Islet precursor cell (in vitro differentiated cells): ENCODE data around the gene CCDC192.

Source experiments
- DNase-seq: peaks from one replicate; pipeline ENCODE4 v3.0.0-alpha.2; 2018

CCDC192 gene

DNA sequence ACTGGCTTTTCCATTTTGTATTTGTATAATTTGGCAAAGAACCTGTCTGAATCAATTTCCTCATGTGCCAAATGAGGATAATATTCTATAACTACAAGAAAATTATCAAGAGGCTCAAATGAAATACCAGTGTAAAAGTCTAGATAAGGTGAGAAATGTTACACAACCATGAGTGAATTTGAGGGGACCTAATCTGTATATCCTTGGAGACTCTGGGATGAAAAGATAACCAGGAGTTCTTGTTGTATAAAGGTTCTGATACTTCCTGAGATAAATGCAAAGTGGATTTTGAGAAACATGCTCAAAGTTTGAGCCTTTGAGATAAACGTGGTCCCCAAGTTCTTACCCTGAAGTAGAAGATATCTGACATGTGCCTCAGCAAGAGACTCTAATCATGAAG is 260.0 kb downstream of the CCDC192 start:
- DNase-seq = no peak

DNA sequence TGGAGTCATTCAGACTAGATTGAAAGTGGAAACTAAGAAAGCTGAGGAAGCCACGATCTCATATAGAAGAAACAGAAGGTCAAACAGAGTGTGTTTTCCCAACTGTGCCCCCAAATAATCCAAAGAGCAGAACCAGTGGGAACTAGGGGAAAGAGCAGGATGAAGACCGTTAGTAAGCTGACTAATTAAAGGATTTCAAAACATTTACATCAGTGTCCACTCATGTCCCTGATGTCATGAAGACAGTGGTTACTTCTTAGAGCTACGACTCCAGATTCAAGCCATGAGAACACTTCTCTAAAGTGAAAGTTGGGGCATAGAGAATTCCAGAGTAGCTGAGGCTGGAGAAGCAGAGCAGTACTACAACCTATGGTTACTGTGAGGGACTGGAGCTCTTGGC is 260.7 kb downstream of the CCDC192 start:
- DNase-seq = no peak

DNA sequence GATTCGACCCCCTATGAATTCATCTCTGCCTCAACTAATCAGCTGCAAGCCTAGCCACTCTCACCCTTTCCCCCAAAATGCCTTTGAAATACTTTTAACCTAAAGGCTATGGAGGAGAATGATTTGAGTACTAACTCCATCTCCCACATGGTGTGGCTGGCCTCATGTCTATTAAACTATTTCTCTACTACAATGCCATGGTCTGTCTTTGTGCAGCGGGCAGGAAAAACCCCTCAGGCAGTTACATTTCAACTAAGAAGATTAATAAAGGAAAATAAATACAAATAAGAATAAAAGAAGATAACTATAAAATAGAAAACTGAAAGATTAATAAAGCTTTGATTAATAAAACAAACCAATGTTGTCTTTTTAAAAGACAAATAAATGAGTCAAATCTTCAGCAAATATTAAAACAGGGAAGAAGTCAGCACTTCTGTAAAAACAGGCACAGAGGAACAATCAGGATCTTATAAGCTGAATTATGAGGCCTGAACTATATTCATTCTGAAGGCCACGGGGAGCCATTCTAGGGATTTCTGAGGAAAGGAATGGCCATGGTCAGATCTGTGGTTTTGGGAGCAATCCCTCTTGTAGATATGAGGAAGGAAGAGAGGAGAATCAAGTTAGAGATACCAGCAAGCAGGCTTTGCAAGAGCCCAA is 264.3 kb downstream of the CCDC192 start:
- no peak for DNase-seq

DNA sequence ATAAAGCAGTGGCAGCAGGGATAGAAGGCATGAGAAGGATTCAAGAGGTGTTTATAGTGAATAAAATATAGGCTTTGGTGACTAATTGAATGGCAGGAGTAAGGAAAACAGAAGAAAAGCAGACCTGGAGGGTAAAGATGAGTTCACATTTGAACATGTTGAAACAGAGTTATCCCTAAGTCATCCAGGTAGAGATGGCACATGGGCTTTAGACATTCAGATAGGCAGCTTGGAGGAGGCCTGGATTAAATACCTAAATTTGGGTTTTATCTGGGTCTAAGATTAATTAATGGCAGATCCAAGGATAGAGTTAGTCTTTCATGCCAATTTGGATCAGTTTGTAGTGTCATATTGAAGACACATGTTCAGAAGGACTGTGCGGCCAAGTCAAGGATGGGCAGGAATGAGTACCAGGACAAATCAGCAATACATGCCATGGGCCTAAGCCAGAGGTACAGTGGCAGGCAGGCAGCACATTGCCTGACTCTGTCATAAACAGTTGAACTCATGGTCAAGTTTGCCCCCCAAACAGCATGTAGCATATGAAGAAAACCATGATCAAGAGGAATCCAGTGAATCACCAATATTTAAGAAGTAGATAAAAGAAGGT is 264.9 kb downstream of the CCDC192 start:
- DNase-seq = no peak

DNA sequence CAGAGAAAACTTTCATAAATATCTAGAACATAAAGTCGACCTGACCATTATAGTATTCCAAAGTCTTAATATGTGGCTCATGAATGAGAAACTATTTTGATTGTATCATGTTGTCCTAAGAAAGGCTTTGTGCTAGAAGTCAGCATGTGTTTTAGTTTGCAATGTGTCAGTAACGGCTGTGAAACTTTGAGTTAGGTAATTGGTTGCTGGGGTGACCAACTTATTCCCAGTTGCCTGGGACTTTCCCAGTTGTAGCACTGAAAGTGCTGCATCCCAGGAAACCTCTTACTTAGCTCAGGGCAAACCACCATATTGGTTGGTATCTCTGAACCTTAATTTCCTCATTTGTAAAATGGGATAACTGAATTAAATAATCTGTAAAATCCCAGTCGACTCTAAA is 265.8 kb downstream of the CCDC192 start:
- no peak for DNase-seq

DNA sequence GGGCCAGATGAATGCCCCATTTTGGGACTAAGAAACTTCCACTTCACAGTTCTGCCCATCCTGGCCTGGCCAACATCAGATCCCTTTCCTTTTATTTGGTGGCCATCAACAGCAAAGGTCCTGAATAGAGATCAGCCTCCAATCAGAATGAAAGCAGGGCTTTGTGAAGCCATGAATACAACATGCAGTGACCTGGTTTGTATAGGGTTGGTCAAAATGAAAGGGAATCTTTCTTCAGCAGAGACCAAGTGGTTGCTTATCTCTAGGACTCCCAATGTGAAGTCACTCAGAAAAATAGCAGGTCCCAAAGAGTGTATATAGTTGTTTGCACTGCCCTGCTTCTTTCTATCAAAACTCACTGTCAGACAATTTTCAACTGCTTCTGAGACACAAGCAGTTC is 266.5 kb downstream of the CCDC192 start:
- no peak for DNase-seq

DNA sequence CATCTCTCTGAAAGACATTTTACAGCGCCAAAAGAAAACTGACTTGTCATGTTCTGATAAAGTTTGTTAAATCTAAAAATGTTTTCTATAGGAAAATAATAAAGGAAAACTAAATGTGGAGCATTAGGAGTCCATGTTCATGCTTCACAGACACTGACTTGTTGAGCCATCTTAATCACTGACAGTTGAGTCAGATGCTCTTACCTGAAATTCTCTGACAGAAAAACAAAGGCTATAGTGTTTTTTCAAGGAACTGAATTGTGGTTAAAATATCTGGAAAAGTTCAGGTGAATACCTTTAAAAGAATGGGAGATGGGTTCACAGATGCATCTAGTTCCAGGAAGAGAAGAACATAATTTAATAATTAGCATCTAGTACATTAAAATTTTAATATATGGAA is 266.9 kb downstream of the CCDC192 start:
- no peak for DNase-seq

DNA sequence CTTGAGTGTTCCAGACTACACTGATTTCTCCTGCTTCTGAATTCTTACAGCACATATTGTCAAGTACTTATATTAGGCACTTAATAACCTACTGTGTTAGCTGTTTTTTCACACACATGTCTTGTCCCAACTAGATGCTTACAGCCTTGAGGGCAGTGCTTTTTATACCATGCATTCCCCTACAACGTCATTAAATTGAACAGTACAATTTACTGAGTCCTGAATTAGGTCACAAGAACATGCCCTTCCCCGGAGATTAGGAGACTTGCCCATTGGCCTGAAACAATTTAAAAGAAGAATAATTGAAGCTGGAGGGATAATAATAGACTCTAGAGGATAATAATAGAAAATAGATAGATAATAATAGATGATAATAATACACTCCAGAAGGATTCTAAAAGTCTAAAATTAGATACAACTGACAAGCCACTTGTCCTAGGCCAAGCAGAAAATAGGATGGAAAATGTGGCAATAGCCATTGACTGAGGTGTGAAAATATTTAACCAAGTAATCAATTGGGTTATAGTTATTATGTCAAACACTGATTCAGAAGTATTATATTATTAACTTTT is 267.7 kb downstream of the CCDC192 start:
- DNase-seq = no peak

DNA sequence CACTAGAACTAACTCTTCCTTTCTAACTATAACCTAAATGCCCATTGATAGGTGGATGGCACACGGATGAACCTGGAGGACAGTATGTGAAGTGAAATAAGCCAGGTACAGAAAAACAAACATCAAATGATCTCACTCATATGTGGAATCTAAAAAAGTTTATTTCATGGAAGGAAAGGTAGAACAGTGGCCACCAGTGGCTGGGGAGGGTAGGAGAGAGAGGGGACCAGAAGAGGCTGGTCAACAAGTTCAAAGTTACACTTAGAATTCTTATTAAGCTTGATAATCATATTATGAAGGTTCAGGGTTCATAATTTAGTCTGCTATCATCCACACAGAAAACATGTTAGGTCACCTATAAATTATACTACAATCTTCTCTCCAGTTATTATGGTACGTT is 272.8 kb downstream of the CCDC192 start:
- DNase-seq = no peak

DNA sequence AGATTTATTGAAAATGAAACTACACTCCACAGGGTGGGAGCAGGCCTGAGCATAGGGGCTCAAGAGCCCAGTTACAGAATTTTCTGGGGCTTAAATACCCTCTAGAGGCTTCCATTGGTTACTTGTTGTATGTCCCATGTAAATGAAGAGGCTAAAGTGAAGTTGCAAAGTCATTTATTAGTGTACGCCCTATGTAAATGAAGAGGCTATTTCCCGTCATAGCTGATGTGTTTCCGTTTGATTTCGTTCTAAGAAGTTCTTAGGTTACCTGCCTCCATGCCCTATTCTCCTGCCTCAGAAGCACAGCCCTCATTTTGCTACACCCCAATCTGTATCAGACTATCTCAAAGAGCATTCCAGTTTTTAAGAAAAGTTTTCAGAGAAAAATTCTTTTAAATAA is 273.3 kb downstream of the CCDC192 start:
- DNase-seq = no peak

DNA sequence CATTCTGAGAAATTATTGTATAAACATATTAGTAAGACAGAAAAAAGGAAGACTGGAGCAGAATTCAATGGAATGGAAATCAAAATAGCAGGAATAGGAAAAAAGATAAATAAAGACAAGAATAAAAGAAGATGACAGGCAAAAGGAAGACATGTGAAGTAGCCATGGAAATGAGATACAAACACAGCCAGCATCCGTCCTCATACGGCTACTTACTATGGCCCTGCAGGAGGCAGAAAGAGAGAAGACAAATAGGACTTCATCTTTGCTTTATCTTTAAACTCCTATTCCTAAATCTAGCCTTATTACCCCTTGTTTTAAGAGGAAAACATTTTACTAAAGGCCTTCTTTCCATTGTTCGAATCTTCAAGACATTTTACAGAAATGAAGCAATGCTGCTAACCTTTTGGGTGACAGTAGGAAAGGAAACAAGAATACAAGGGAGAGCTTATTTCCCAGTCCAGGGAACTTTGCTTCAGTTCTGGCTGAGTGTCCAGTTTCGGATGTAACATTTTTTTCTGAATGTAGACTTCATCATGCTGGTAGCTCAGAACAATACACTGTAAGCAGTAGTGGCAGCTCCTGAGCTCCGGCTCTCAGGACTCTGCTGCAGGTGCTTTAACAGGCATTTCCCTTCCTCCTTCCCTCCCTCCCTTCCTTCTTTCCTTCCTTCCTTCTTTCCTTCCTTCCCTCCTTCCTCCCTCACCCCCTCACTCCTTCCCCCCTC is 274.0 kb downstream of the CCDC192 start:
- no peak for DNase-seq

DNA sequence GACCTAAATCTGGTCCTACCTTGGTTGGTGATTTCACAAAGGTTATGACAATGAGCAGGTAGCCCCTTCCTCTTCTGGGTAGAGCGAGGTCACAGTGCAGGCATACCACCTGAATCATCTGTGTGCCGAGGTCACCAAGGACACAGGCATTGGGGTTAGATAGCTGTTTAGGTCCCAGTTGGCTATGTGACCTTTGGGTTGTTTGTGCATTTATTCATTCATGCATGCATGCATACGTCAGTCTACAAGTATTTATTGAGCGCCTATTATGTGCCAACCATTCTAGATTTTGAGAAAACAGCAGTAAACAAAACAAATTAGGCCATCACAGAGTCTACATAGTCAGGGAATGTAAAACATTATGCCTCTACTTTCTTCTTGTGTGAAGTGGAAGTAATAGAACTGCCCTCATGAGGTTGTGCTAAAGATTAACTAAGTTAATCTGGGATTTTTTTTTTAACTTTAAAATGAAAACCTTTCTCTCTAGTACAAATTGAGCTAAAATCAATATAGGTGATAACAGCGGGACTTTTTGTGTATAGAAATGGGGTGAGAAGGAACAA is 275.6 kb downstream of the CCDC192 start:
- DNase-seq = no peak

DNA sequence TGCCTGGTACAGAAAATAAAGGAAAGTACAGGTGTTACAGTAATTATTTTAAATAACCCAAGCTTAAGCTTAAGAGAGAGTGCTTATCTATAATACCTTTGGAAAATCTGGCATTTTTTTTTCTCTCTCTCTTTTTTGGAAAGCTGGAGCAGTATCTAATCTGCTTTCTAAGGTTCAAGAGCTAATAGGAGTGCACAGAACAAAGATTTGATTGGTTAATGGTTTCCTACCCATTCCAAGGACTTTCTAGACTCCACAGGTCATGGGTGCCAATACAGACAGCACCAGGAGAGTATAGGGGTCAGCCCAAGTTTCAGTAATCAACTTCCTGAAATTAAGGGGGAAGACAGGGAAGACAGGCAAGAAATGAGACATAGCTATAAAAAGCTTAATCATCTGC is 276.3 kb downstream of the CCDC192 start:
- no peak for DNase-seq

DNA sequence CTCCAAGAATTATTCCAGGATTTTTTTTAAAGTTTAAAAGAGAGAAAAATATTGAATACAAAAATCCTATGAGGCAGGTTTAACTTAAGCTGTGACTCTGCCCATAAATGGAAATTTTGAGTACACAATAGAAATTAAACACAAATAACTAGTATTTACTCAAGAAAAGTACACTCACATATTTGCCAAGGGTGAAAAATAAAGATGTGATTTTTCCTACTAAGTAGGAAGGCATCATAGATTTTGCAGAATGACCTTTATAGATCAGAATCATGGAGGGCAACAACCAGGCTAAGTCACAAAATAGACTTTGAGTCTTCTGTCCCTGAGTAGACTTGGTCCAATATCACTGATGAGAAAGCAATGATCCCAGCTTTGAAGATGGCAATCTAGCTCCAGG is 277.7 kb downstream of the CCDC192 start:
- DNase-seq = no peak

DNA sequence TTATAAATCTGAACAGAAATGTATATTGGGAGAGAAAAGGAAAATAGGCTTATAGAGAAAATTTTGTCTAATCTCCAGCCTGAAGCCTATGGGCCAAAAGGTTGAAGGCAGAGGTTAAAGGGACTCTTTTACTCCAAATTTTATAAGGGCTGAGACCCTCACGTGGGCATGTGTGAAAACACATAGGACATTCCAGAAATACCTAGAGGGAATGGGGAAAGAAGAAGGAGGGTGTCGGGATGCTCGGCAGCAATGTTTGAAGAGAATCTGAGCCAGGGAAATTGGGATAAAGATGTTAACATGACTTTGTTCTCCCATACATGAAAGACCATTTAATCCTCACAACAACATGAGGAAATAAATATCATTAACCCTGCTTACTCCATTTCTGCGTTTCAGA is 278.3 kb downstream of the CCDC192 start:
- DNase-seq = no peak

DNA sequence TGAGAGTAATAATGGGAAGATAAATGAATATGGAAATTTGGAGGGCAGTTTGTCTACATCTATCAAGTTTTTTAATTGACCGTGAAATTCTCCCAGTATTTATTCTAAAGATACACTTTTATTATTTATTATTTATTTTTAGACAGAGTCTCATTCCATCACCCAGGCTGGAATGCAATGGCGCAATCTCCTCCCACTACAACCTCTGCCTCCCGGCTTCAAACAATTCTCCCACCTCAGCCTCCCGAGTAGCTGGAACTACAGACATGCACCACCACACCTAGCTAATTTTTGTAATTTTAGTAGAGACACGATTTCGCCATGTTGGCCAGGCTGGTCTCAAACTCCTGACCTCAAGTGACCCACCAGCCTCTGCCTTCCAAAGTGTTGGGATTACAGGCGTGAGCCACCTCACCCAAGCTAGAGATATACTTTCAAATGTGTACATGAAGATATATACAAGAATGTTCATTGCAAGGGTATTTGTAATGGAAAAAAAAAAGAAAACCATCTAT is 282.7 kb downstream of the CCDC192 start:
- no peak for DNase-seq

DNA sequence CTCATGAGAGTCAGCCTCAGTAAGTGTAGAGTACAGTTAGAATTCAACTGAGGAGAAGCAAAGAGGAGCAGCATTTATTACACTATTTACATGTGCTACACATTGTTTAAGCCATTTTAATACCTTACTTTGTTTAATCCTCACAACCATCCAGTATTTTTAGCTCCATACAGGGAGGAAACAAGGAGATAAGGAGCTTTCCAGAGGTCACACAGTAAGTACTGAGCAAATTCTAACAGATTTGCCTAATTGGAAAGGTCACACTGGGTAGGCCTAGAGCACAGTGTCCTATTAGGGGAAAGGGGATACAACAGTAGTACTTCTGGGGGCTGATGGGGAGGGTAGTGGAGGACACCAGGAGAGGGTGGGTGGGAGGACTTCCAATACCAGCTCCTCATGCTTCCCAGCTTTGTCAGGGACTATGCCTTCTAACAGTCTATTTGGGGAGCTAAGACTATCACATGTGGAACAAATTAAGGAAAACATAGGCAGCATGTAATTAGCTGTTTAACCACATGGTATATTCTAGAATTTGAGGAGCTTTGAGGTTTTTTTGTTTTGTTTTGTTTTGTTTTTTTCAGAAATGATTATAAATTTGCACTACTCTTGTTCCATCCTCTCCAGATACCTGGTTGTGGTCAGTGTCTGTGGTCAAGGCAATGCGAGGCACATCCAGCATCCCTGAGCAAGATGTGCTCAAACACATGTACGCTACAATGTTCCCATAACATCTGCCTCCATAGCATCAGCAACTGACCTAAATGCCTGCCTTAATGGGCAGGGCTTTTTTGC is 284.4 kb downstream of the CCDC192 start:
- no peak for DNase-seq

DNA sequence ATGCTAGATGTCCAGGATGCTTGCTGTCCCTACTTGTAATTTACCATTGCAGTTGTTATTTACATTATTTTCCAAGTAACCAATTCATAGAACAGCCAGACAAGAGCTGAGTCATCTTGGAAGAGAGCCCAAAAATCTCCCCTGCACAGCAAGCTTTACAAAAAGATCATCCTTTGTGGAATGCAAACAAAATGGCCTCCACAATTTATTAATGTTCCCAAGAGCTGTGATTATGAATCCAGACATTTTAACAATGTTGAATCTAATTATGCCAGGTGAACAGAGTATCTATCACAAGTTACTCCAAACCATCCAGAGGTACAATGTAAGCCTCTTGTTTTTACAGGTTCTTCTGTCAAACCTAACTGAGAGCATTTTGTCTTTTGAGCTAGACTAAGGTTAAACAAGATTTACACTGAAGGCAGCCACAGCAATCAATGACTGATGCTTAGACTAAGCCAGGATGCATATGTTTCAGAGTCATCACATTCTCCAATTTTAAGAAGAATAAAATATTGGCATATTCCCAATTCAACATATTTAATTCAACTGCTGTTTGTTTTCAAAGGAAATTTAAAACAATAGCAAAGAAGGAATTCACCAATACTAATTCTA is 285.1 kb downstream of the CCDC192 start:
- no peak for DNase-seq
